Astrocyte (in vitro differentiated cells and primary cell): Measurements from ENCODE around the gene NCOA7.

Experiments used
- CTCF ChIP-seq: IDR thresholded peaks from 2 replicates; pipeline ENCODE4 v1.5.1; 2011; ENCODE audit warnings: low read depth, mild to moderate bottlenecking, inconsistent platforms, low read length, moderate library complexity; ENCODE audit not compliant: insufficient read depth
- EZH2 ChIP-seq: IDR thresholded peaks from 2 replicates; pipeline ENCODE4 v1.6.1; 2012; ENCODE audit warnings: mild to moderate bottlenecking, low read length, inconsistent platforms; ENCODE audit not compliant: insufficient read depth

DNA sequence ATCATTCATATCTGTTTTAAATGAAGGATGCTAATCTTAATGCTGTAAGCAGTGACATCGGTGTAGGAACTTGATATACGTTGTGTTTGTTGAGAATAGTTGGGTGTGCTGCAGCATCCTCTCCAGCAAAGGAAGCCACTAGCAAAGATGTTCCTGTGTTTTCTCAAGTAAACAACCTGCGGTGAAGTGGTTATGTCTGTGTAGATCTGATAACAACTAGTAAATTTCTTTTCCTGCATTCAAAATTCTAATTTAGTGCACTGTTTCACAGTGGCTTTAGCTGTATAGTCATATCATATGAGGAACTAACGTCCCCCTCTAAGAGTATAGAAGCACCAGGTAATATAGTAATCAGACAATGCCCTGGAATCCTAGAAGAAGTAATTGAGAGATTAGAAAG is 38.7 kb downstream of the NCOA7 start:
- TF ChIP-seq EZH2 (no peak), CTCF (no peak)
